Bronchial epithelial cell (primary cell): ENCODE data around the gene FXYD6. TPM values are rescaled to one million over a fixed set of nuclear protein-coding genes. Genes with fewer than 3 reads are reported as not detected.

Source experiments
- DNase-seq: peaks from one replicate; pipeline ENCODE4 v3.0.0-alpha.2; 2010; ENCODE audit warnings: low read depth
- FAIRE-seq: peaks from 2 replicates; lab custom pipeline; 2011; peaks lifted over from hg19 to GRCh38; lab: Jason Lieb, UNC
- H3K27me3 ChIP-seq: 2 replicates; pipeline ENCODE4 v1.5.1; 2011; ENCODE audit warnings: low read length; ENCODE audit not compliant: control insufficient read depth, insufficient read depth
- H3K36me3 ChIP-seq: 2 replicates; pipeline ENCODE4 v1.5.1; 2011; ENCODE audit warnings: low read length; ENCODE audit not compliant: control insufficient read depth, insufficient read depth
- H3K4me3 ChIP-seq: 2 replicates; pipeline ENCODE4 v1.5.1; 2011; ENCODE audit warnings: mild to moderate bottlenecking, low read depth, low read length, control low read depth
- total RNA-seq: library from RNA; depleted of rRNA; stranded (reverse); fragments of >200 nt; gene quantifications from 2 replicates; pipeline ENCODE4 v1.2.1, GENCODE V29; 2014
- TF ChIP-seq, protein P1 (sequence below): IDR thresholded peaks from 2 replicates; pipeline ENCODE4 v1.5.1; 2011; ENCODE audit warnings: mild to moderate bottlenecking, moderate library complexity, low read length, control low read depth, inconsistent platforms; ENCODE audit not compliant: insufficient read depth, severe bottlenecking

Gene FXYD6
- total RNA-seq, 1 donor from 2014 or later: not detected

DNA sequence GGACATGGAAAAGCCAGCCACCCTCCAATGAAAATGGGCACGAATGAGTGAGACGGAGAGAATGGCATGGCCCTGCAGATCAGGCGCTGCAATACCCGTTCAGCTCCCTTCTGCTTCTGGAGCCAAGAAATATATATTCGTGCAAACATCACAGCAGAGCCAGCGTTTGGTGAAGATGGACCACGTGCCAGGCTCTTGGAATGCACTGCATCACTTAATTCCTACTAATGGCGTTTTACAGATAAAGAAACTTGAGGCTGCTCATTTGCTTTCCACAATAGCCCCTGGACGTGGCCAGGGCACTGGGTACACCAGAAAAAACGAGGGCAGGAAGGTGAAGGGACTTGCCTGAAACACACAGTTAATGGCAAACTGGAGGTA lies 50.3 kb downstream of the FXYD6 start:
- FAIRE-seq (no peak), DNase-seq (no peak)
- TF ChIP-seq, protein P1, sequence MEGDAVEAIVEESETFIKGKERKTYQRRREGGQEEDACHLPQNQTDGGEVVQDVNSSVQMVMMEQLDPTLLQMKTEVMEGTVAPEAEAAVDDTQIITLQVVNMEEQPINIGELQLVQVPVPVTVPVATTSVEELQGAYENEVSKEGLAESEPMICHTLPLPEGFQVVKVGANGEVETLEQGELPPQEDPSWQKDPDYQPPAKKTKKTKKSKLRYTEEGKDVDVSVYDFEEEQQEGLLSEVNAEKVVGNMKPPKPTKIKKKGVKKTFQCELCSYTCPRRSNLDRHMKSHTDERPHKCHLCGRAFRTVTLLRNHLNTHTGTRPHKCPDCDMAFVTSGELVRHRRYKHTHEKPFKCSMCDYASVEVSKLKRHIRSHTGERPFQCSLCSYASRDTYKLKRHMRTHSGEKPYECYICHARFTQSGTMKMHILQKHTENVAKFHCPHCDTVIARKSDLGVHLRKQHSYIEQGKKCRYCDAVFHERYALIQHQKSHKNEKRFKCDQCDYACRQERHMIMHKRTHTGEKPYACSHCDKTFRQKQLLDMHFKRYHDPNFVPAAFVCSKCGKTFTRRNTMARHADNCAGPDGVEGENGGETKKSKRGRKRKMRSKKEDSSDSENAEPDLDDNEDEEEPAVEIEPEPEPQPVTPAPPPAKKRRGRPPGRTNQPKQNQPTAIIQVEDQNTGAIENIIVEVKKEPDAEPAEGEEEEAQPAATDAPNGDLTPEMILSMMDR: no peak
- Histone ChIP-seq H3K27me3 (no peaks in the 10 kb centered on the region), H3K4me3 (no peak overlapping the region), H3K36me3 (no peaks in the 10 kb centered on the region)

DNA sequence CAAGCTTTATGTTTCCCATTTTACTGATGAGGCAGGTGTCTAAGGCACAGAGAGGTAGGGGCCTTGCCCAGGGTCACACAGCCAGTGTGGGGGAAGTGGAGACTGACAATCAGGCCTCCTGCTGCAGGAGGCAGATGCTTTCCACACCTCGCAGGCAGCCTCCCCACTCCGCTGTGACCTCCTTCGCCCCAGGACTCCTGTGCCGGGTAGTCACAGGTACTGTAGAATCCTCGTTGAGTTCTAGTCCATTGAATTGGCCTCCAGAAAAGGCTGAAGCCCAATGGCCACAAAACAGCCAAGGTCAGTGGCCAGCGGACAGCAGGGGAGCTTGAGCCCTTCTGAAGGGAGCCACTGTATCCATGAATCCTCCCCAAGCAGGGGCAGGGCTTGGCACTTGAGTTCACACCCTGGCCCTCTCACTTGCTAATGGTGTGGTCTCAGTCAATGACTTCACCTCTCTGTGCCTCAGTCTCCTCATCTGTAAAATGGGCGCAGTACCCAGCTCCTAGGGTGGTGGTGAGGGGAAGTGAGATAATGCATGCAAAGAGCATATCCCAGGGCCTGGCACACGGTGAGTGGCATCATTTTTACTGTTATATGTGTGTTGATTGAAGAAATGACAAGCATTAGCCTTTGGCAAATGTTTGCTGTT lies 50.8 kb downstream of the FXYD6 start:
- no peak overlapping the region for H3K4me3 ChIP-seq
- H3K27me3 ChIP-seq: no peaks in the 10 kb centered on the region
- FAIRE-seq (no peak), DNase-seq (no peak)
- no peaks in the 10 kb centered on the region for H3K36me3 ChIP-seq
- TF ChIP-seq, protein P1: no peak

GRCh38 chr11:117824571-117825537 lies 51.6 kb downstream of the FXYD6 start, which contains the start of gene FXYD2:
Gene FXYD2, minus strand, starts transcription at chr11:117824744. Its CDS starts 66 bp downstream, at chr11:117824678.
- H3K27me3 ChIP-seq: no peaks in the 10 kb centered on the region
- TF ChIP-seq, protein P1: no peak
- DNase-seq (peak; percentile 29), FAIRE-seq (peak; percentile 28)
- H3K36me3 ChIP-seq: no peaks in the 10 kb centered on the region
- H3K4me3 ChIP-seq: no peak within 1 kb of the TSS

- TF ChIP-seq, protein P1: no peak
- H3K36me3 ChIP-seq: no peaks in the 10 kb centered on the region
- no peak overlapping the region for H3K4me3 ChIP-seq
- no peak for FAIRE-seq
- DNase-seq: no peak
- H3K27me3 ChIP-seq: no peaks in the 10 kb centered on the region
Observed at GRCh38 chr11:117823946-117824420, 52.5 kb downstream of the FXYD6 start.

GRCh38 chr11:117823294-117823945 lies 53.0 kb downstream of the FXYD6 start:
- TF ChIP-seq, protein P1: peak; percentile 11
- H3K27me3 ChIP-seq: no peaks in the 10 kb centered on the region
- no peak overlapping the region for H3K4me3 ChIP-seq
- FAIRE-seq: no peak
- no peak for DNase-seq
- no peaks in the 10 kb centered on the region for H3K36me3 ChIP-seq
